K562 (cell line): ENCODE results near the gene TRPM2. TPM values are rescaled to one million over a fixed set of nuclear protein-coding genes. Genes with fewer than 3 reads are reported as not detected.

Source experiments
- ATAC-seq: fragments of 200-7000 bp; cut with Tn5 transposase; 3 replicates; pipeline ENCODE4 v1.9.1; 2020; ENCODE audit warnings: moderate library complexity
- BruUV-seq: library from RNA; stranded (reverse); fragments of 400-500 nt; replicated peaks from 2 replicates; lab custom pipeline; 2021; lab: Mats Ljungman, UMichigan
- CTCF ChIA-PET: fragments of 300-600 bp; formaldehyde crosslinking; extraction: SDS; loops from one replicate; lab custom pipeline; 2021; ENCODE audit warnings: low intra/inter-chr PET ratio; lab: Yijun Ruan, JAX
- POLR2A ChIA-PET: fragments of 300-600, 350-650 bp; sonication (Branson Sonifier 250); formaldehyde crosslinking; extraction: SDS; loops from one replicate; lab custom pipeline; 2021; ENCODE audit warnings: antibody characterized with exemption, inconsistent platforms; lab: Yijun Ruan, JAX
- DNase-seq, 4 experiments: peaks; one replicate each; pipeline versions ENCODE4 v3.0.0 to v3.0.0-alpha.2; 2011 to 2018; ENCODE audit warnings: low spot score in 3 of 4, mixed read lengths in 3 of 4; ENCODE audit errors: extremely low read depth in 1 of 4
- FAIRE-seq: peaks from 2 replicates; lab custom pipeline; 2011; peaks lifted over from hg19 to GRCh38; lab: Jason Lieb, UNC
- H2AFZ ChIP-seq: 2 replicates; pipeline ENCODE4 v1.6.0; 2011; ENCODE audit warnings: low read depth, low read length, control low read depth, inconsistent platforms
- H3K27ac ChIP-seq: fragments of 200-600 bp; 3 replicates; pipeline ENCODE4 v1.8.0; 2011; ENCODE audit warnings: low read depth, mild to moderate bottlenecking, control low read depth, inconsistent platforms, low read length, moderate library complexity, mixed read lengths; ENCODE audit errors: extremely low read depth
- H3K27me3 ChIP-seq, 2 experiments: fragments of 300-600 bp in 1 of 2; 2 replicates in 1 of 2; 3 replicates in 1 of 2; pipeline versions ENCODE4 v1.6.0 to v1.8.0; 2011; ENCODE audit warnings: inconsistent platforms in 2 of 2, low read length in 2 of 2, mild to moderate bottlenecking in 1 of 2, mixed read lengths in 1 of 2, moderate library complexity in 1 of 2; ENCODE audit not compliant: control insufficient read depth in 2 of 2, insufficient read depth in 2 of 2
- H3K36me3 ChIP-seq: fragments of 300-600 bp; 3 replicates; pipeline ENCODE4 v1.8.0; 2011; ENCODE audit warnings: mild to moderate bottlenecking, low read length, inconsistent platforms; ENCODE audit not compliant: control insufficient read depth, insufficient read depth
- H3K4me1 ChIP-seq, 2 experiments: fragments of 200-600 bp in 1 of 2; replicated peaks in 1 of 2; 2 replicates in 1 of 2; 3 replicates in 1 of 2; pipeline versions ENCODE4 v1.5.1 to v1.8.0; 2011; ENCODE audit warnings: inconsistent platforms in 2 of 2, low read length in 2 of 2, mild to moderate bottlenecking in 1 of 2, mixed read lengths in 1 of 2, moderate library complexity in 1 of 2; ENCODE audit not compliant: control insufficient read depth in 2 of 2, insufficient read depth in 2 of 2
- H3K4me2 ChIP-seq: 2 replicates; pipeline ENCODE4 v1.6.1; 2011; ENCODE audit warnings: low read length, control low read depth, inconsistent platforms, mixed read lengths; ENCODE audit not compliant: insufficient read depth
- H3K4me3 ChIP-seq: fragments of 200-600 bp; sonication (generic), shearing (Covaris generic); 2 replicates; pipeline ENCODE4 v1.5.1; 2016; ENCODE audit warnings: control low read depth, inconsistent platforms
- H3K79me2 ChIP-seq: fragments of 200-600 bp; 3 replicates; pipeline ENCODE4 v1.8.0; 2011; ENCODE audit warnings: low read length, inconsistent platforms; ENCODE audit not compliant: control insufficient read depth, insufficient read depth
- H3K9ac ChIP-seq, 2 experiments: 2 replicates each; pipeline versions ENCODE4 v1.6.0 to v1.6.1; 2011; ENCODE audit warnings: low read depth in 2 of 2, low read length in 2 of 2, control low read depth in 1 of 2, inconsistent platforms in 1 of 2, mild to moderate bottlenecking in 1 of 2, mixed read lengths in 1 of 2; ENCODE audit not compliant: insufficient read depth in 1 of 2
- H3K9me1 ChIP-seq: one replicate; pipeline ENCODE4 v1.6.0; 2011; ENCODE audit warnings: inconsistent platforms, mild to moderate bottlenecking, low read length, moderate library complexity; ENCODE audit not compliant: control insufficient read depth, insufficient read depth
- H3K9me3 ChIP-seq: replicated peaks from 2 replicates; pipeline ENCODE4 v1.5.1; 2011; ENCODE audit warnings: low read depth, low read length, inconsistent platforms; ENCODE audit not compliant: control insufficient read depth, insufficient read depth
- H4K20me1 ChIP-seq: replicated peaks from 2 replicates; pipeline ENCODE4 v1.6.1; 2011; ENCODE audit warnings: low read length, inconsistent platforms, mixed read lengths; ENCODE audit not compliant: control insufficient read depth, insufficient read depth
- HBP1 ChIP-seq: fragments of 450-650 bp; formaldehyde crosslinking; IDR thresholded peaks from 2 replicates; pipeline ENCODE4 v1.4.0; 2022; ENCODE audit warnings: missing genetic modification characterization
- HNRNPL ChIP-seq: fragments of 200-400 bp; formaldehyde crosslinking; IDR thresholded peaks from 2 replicates; pipeline ENCODE4 v1.6.1; 2017; ENCODE audit warnings: low read depth, mild to moderate bottlenecking, low read length
- POLR2G ChIP-seq: fragments of 200-400 bp; formaldehyde crosslinking; IDR thresholded peaks from 2 replicates; pipeline ENCODE4 v1.6.1; 2017; ENCODE audit warnings: low read depth, mild to moderate bottlenecking, antibody characterized with exemption, low read length, moderate library complexity
- ZNF707 ChIP-seq: fragments of 250-450 bp; sonication (Bioruptor Pico); conservative IDR thresholded peaks from 2 replicates; pipeline ENCODE4 v1.8.0; 2022; ENCODE audit warnings: inconsistent platforms, mild to moderate bottlenecking, moderate library complexity
- WGBS: fragments of 100-300 bp; shearing (Covaris generic); methylation state at CpG from one replicate; pipeline ENCODE4 v1.1.6; 2016; ENCODE audit warnings: low coverage, mixed read lengths; ENCODE audit not compliant: insufficient coverage; ENCODE audit errors: missing lambda C conversion rate; 5-methylcytosine and 5-hydroxymethylcytosine counted together
- in situ Hi-C: fragments of 300-500 bp; cut with MboI; formaldehyde crosslinking; loops from 4 replicates; pipeline ENCODE4 v1.15.0; 2018; ENCODE audit warnings: inconsistent platforms, mixed read lengths
- intact Hi-C: fragments of 100-400 bp; cut with micrococcal nuclease; formaldehyde crosslinking; loops from 2 replicates; pipeline ENCODE4 v1.14.2; 2022
- polyA plus RNA-seq, 8 experiments: library from polyadenylated mRNA; depleted of rRNA in 4 of 8; stranded (reverse) in 5 of 8; unstranded in 3 of 8; fragments of >200 nt; fragmentation: Nextera tagmentation in 2 of 8; fragmentation: Illumina TruSeq in 1 of 8; extraction: Ambion mirVana in 2 of 8; extraction: Trizol in 1 of 8; gene quantifications; 2 replicates each; pipeline versions ENCODE4 v1.2.1 to v1.2.3, GENCODE V29; 2011 to 2014; ENCODE audit warnings: inconsistent platforms in 1 of 8, missing spikeins in 1 of 8
- total RNA-seq, 7 experiments: library from RNA; depleted of rRNA in 6 of 7; stranded (reverse); fragments of >200 nt in 6 of 7; fragmentation: Illumina TruSeq in 2 of 7; extraction: Trizol in 2 of 7; gene quantifications; 2 replicates each; pipeline versions ENCODE4 v1.2.1 to v1.2.3, GENCODE V29; 2011 to 2021; ENCODE audit warnings: low replicate concordance in 1 of 7

TRPM2 gene
- total and polyA plus RNA-seq, 9 of the 15 experiments (the other 6 are each of a cell fraction or from before 2014, with no cell fraction given) = 0.33 to 2.1 (median 0.98) TPM; not detected in 2

DNA sequence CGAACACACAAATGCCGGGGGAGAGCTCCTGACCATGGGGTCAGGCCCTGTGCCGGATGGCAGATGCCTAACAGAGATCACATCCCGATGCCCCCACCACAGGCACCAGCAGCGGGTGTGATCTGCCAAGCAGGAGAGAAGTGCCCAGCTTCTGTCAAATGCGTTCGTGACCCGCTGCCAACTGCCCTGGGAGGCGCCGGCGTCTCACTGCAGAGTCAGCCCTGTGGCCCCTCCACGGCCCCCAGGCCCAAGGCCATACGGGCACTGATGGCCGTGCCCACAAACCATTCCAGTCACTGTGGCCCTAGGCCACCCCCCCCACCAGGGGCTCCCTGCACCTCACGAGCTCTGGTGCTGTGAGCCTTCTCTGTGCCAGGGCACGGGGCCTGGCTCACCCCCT lies 22.2 kb upstream of the TRPM2 start:
- intact Hi-C loops (no loop called here), in situ Hi-C loops (no loop called here)
- Histone ChIP-seq H4K20me1 (peaks cover 15% of the 10 kb centered on the region), H3K9ac (no peak overlapping the region; a peak in 1 of 4 replicates), H3K4me3 (no peak overlapping the region), H3K9me3 (no peaks in the 10 kb centered on the region), H3K79me2 (no peaks in the 10 kb centered on the region), H3K27ac (no peak overlapping the region), H3K36me3 (peaks cover 12% of the 10 kb centered on the region; the same call in 1 of the 3 replicates), H3K27me3 (no peaks in the 10 kb centered on the region), H2AFZ (no peak overlapping the region), H3K9me1 (peaks cover 7% of the 10 kb centered on the region), H3K4me1 (peaks cover 0 to 71% of the 10 kb centered on the region in 2 experiments; a peak in 2 of 5 replicates)
- POLR2A ChIA-PET = interaction anchor here (0.6 to 1.1 kb wide), 4 partner anchors 9 to 163 kb away, joined by 3 to 5 read pairs (median 4); no protein-coding TSS in a partner anchor
- FAIRE-seq (no peak), DNase-seq (no peak)
- no TSS peak for BruUV-seq
- WGBS = 61% methylated on average over 16 of the region's 16 CpGs
- TF ChIP-seq POLR2G (peak; percentile 28), ZNF707 (CRISPR knock-in tag) (no peak), HNRNPL (no peak), HBP1 (no peak)
- TF ChIP-seq, all 486 proteins: peak for 1
- CTCF ChIA-PET = no interaction called here
- ATAC-seq = no peak
- H3K4me2 ChIP-seq = no peak overlapping the region
